HTR-8/SVneo (cell line): Measurements from ENCODE around the gene RFX3.

ENCODE experiments used
- DNase-seq: peaks from one replicate; pipeline ENCODE4 v3.0.0; 2011; ENCODE audit warnings: low spot score, mixed read lengths; ENCODE audit not compliant: insufficient read length
- FAIRE-seq: peaks from 2 replicates; lab custom pipeline; 2011; peaks lifted over from hg19 to GRCh38; lab: Jason Lieb, UNC

The RFX3 gene

GRCh38 chr9:3244963-3245653 is 280.7 kb downstream of the RFX3 start:
- no peak for DNase-seq
- FAIRE-seq: no peak

DNA sequence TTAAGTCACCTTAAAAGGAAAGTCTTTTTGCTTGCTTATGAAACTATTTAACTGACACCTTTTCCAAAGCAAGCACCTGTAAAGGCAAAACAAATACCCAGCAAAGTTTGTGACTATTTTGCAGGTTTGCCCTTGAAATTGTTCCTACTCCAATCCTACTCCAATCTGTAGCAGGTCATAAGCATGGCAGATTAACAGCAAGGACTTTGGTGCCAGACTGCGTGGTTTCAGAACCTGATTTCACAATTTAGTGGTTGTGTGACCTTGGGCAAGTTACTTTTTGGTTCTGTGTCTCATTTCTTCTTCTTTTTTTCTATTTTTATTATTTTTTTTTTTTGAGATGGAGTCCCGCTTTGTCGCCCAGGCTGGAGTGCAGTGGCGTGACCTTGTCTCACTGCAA is 282.1 kb downstream of the RFX3 start:
- FAIRE-seq (no peak), DNase-seq (no peak)

GRCh38 chr9:3241290-3241689 is 284.5 kb downstream of the RFX3 start:
- no peak for FAIRE-seq
- no peak for DNase-seq

DNA sequence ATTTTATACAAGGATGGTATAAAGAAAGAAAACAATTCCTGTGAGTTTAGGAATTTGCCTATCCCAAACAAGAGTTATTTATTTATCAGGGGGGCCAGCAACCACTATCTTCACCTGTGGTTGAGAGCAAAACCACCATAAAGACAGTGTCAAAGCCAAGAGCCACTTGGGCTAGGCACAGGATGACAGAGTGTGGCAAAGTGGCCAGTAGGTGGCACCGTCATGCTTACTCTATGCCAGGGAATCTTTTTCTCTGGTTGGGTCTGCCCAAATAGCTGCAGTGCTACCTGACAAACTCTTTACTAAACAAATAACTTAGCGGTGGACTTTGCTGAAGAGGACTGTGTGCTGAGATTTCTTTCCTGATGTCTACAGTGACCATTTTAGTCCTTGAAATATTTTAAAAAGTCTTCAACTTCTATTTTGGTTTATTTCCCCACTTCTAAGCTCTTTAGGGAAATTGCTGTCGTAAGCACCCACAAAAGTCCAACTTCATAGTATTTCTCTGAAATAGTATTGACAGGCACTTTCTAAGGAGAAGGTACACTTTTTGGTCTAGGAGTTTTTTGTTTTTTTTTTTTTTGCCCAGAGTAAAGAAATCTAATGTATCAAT is 285.0 kb downstream of the RFX3 start:
- FAIRE-seq: peak; percentile 70
- peak; percentile 46 for DNase-seq

- no peak for DNase-seq
- FAIRE-seq: no peak
Measured at GRCh38 chr9:3239240-3239639, 286.6 kb downstream of the RFX3 start.

DNA sequence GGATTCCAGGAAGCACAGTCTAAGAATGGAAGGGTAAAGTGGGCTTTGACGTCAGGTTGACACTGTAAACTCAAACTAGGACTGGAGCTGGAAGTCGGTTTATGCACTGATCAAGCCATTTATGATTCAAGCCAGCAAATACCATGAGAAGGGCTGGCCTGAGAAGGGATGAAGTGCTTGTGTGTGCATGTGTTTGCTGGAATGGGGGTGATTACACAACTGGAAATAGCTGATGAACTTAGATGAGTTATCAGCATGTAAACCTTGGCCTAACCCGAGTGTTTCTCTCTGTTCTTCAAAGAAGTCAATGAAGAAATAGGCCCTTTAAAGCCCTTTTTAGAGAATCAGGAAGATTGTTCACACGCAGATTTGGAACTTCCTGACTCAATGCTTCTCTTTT is 287.6 kb downstream of the RFX3 start:
- no peak for FAIRE-seq
- no peak for DNase-seq

DNA sequence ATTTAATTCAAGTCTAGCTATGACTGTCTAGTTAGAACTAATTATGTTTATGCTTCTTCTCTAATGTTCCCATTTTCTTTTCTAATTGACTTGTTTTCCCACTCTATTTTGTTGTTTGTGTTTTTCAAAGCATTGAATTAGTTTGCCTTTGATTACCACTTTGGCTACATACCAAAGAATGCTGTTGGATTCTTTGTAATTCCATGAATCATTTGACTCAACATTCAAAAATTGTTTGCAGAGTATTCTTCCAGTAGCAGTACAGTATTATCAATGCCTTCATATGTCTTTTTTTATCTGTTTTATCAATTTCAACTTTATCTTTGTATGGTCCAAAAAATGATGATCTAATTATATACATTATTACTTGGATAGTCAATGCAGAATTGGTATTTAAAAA is 288.7 kb downstream of the RFX3 start:
- DNase-seq (no peak), FAIRE-seq (no peak)

GRCh38 chr9:3235497-3235896 is 290.3 kb downstream of the RFX3 start:
- FAIRE-seq (no peak), DNase-seq (no peak)

DNA sequence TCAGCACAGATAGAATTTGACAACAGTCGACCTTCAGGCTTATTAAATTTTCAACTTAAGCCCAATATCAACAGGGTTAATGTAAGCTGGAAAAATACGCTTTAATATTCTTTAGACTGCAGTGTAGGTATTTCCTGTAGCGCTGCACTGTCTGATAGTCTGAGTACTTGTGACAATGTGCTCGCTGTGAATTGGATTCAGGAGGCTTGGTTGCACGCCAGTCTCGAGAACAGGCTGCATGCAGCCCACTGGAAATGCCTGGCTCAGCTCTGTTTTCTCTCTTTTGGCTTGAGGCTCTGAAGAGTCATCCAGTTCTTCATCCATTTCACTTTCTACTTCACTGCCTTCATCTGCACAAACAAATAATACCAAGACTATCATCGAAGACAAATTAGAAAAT is 300.9 kb downstream of the RFX3 start:
- FAIRE-seq: no peak
- no peak for DNase-seq

GRCh38 chr9:3215658-3216057 is 310.1 kb downstream of the RFX3 start:
- FAIRE-seq (no peak), DNase-seq (no peak)

GRCh38 chr9:3214741-3215140 is 311.1 kb downstream of the RFX3 start:
- FAIRE-seq: no peak
- no peak for DNase-seq

DNA sequence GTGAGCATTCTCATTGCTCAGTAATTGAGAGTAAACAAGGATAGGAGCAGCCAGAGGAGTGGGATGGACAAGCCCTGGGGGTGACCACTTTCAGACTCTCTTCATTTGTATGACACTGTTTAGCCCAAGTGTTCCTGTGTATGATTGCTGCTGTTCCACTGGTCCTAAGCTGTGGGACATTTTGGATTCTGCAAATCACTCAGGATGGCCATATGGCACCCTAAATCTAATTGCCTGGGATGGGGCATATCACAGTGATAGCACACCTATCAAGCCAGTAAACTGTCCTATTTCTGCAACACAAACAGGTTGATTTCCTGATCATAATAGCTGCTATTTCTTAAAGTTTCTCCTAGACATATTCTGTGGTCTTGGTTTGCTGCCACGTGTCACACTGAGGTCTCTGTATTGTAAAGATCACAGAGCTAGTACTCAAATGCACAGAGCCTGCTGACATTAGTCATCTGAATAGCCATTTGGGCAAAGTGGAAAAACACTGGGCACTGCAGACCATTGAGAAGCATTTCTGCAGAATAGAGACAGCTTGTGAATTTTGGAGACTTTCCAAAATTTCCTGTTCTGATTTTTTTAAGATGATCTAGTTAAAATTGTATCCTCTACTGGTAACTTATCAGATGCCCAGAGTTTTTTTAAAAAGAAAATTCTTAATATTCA is 320.2 kb downstream of the RFX3 start:
- FAIRE-seq (no peak), DNase-seq (no peak)

GRCh38 chr9:3200331-3200774 is 325.4 kb downstream of the RFX3 start:
- FAIRE-seq (no peak), DNase-seq (no peak)

DNA sequence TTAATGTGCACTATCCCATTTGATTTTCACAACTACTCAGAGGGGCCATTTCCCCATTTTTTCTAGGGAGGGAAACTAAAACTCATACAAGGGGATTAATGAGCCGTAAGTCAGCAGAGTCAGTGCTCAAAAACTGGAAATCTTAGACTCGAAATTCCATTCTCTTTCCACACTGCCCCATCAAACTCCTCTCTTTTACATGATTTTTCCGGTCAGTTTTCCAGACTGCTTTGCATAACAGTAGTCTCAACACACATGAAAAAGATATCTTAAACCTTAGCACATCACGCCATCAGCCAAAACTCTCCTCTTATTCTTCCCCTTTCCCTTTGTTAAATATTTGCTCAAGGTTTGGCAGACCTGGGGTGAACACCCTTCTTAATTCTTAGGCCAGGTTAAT is 332.0 kb downstream of the RFX3 start:
- FAIRE-seq: no peak
- no peak for DNase-seq

DNA sequence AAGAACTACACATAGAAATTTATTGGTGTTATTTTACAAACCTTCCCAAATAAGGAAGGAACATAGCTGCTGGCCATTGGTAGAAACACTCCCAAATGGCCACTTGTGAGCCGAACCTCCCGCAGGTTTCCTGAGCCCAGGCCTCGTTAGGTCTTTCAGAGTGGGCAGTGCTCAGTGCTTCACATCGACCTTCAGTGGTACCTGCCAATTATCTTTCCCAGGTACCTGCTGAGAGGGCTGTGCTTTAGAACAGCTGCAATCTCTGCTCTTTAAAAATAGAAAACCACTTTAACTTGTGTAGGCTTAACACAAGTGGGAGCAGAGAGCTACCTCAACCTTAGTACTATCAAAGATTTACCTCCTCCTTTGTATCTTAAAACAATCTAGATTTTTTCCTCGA is 334.1 kb downstream of the RFX3 start:
- no peak for DNase-seq
- FAIRE-seq: no peak

DNA sequence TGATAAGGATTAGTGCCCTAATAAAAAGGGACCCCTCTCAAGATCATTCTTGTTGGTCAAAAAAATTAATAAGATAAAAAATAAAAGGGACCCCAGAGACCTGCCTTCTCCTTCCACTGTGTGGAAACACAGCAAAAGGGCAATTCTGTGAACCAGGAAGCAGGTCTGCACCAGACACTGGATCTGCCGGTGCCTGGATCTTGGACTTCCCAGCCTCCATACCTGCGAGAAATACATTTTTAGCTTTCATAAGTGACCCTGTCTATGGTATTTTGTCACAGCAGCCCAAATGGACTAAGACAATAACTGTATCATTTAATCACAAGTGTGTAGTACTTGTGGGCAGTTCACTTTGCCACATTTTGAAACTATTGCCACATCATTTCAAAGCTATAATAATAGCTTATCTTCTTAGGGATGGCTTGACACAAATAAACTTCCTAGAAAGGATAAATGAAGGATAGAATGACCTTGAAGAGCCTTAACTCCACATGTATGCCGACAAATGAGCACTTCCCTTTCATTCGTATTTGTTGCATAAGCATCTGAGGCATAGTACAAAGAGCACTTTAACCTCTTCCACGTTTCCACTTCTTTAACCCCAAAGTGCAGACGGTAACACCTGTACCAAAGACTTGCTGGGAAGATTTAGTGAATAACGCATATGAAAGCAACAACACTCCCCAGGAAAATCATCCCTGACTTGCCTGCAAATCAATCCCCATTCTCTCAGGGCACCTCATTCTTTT is 336.5 kb downstream of the RFX3 start:
- DNase-seq (no peak), FAIRE-seq (no peak)

GRCh38 chr9:3186751-3187150 is 339.1 kb downstream of the RFX3 start:
- FAIRE-seq: no peak
- no peak for DNase-seq

- peak; percentile 44 for DNase-seq
- no peak for FAIRE-seq
Measured at GRCh38 chr9:3181049-3181953, 344.5 kb downstream of the RFX3 start.

DNA sequence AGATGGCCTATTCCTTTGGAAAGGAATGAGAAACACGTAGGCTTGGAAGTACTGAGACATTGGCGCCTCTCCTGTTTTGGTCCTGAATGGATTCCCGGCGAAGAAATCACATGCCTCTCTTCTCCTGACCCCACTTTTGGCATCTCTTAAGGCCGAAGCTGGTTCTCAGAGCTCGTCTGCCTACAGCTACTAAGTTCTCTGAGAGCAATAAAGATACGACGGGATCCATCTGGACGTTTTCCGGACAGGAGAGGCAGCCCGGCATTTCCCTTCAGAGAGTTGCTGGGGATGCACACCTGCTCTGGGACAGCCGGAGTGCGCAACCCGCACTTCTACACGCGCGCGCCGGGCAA is 345.1 kb downstream of the RFX3 start:
- DNase-seq (no peak), FAIRE-seq (no peak)

GRCh38 chr9:3179711-3180110 is 346.1 kb downstream of the RFX3 start:
- DNase-seq (no peak), FAIRE-seq (no peak)
